Uterus (tissue), 4 donors: Measurements from ENCODE around the gene FN3K. TPM values are rescaled to one million over a fixed set of nuclear protein-coding genes. Genes with fewer than 3 reads are reported as not detected.
A peak's percentile ranks its signal among the peaks of the same experiment; 100 is the strongest.

ENCODE experiments used
- DNase-seq, 2 donors: peaks; one replicate each; pipeline ENCODE4 v3.0.0-alpha.2; 2019 to 2020
- H3K27ac ChIP-seq, 2 donors: fragments of 200-600 bp; sonication (generic); 1 replicate in 1 of 2; 2 replicates in 1 of 2; pipeline ENCODE4 v1.5.1; 2016 to 2018
- H3K27me3 ChIP-seq, 2 donors: fragments of 200-600 bp; sonication (generic); one replicate each; pipeline ENCODE4 v1.5.1; 2018 to 2019; ENCODE audit warnings: control low read depth in 1 of 2
- H3K36me3 ChIP-seq, 2 donors: fragments of 200-600 bp; sonication (generic); one replicate each; pipeline ENCODE4 v1.5.1; 2019; ENCODE audit warnings: control low read depth in 1 of 2
- H3K4me1 ChIP-seq, 2 donors: fragments of 200-600 bp; sonication (generic); one replicate each; pipeline ENCODE4 v1.5.1; 2018 to 2019; ENCODE audit warnings: control low read depth in 1 of 2
- H3K4me3 ChIP-seq, 2 donors: fragments of 200-600 bp; sonication (generic); 1 replicate in 1 of 2; 2 replicates in 1 of 2; pipeline ENCODE4 v1.5.1; 2018 to 2019; ENCODE audit warnings: mild to moderate bottlenecking in 1 of 2
- H3K9me3 ChIP-seq, 2 donors: fragments of 200-600 bp; sonication (generic); one replicate each; pipeline ENCODE4 v1.5.1; 2019; ENCODE audit warnings: control low read depth in 1 of 2
- POLR2A ChIP-seq, 2 donors: fragments of 450-650 bp; IDR thresholded peaks; one replicate each; pipeline ENCODE4 v1.6.1; 2016; ENCODE audit warnings: antibody characterized with exemption in 2 of 2, mild to moderate bottlenecking in 1 of 2, moderate library complexity in 1 of 2
- intact Hi-C: fragments of 100-400 bp; cut with DNase I; formaldehyde crosslinking; loops from one replicate; pipeline ENCODE4 v1.15.1; 2023; ENCODE audit warnings: low total_unique reads
- total RNA-seq, 4 donors: library from RNA; depleted of rRNA in 3 of 4; stranded (reverse); fragments of >200 nt in 3 of 4; gene quantifications; one replicate each; pipeline versions ENCODE4 v1.1.0 to v1.2.4, GENCODE V29; 2014 to 2023
- TF ChIP-seq, protein P1 (sequence below), 4 experiments: fragments of 200-600 bp in 2 of 4; fragments of 450-650 bp in 2 of 4; sonication (generic) in 2 of 4; IDR thresholded peaks; one replicate each; pipeline ENCODE4 v1.5.1; 2016 to 2019; ENCODE audit warnings: antibody characterized with exemption in 4 of 4, mild to moderate bottlenecking in 2 of 4, moderate library complexity in 1 of 4
- donor health status: DM: yes; HTN: yes; CAD: no.

Gene FN3K
- total RNA-seq, 4 donors from 2014 or later, result 1.8 to 26.3 (median 7.1) TPM

GRCh38 chr17:82709676-82710498 lies 25.5 kb upstream of the FN3K start:
- Histone ChIP-seq H3K4me3 (no peak overlapping the region), H3K36me3 (no peaks in the 10 kb centered on the region), H3K27me3 (no peaks in the 10 kb centered on the region), H3K9me3 (no peaks in the 10 kb centered on the region), H3K4me1 (no peaks in the 10 kb centered on the region), H3K27ac (no peak overlapping the region)
- TF ChIP-seq POLR2A (IDR thresholded peaks at IDR 0.05), result no peak
- TF ChIP-seq, protein P1, sequence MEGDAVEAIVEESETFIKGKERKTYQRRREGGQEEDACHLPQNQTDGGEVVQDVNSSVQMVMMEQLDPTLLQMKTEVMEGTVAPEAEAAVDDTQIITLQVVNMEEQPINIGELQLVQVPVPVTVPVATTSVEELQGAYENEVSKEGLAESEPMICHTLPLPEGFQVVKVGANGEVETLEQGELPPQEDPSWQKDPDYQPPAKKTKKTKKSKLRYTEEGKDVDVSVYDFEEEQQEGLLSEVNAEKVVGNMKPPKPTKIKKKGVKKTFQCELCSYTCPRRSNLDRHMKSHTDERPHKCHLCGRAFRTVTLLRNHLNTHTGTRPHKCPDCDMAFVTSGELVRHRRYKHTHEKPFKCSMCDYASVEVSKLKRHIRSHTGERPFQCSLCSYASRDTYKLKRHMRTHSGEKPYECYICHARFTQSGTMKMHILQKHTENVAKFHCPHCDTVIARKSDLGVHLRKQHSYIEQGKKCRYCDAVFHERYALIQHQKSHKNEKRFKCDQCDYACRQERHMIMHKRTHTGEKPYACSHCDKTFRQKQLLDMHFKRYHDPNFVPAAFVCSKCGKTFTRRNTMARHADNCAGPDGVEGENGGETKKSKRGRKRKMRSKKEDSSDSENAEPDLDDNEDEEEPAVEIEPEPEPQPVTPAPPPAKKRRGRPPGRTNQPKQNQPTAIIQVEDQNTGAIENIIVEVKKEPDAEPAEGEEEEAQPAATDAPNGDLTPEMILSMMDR (IDR thresholded peaks at IDR 0.05), result no peak
- DNase-seq, result no peak
- intact Hi-C loops, result no loop called here

DNA sequence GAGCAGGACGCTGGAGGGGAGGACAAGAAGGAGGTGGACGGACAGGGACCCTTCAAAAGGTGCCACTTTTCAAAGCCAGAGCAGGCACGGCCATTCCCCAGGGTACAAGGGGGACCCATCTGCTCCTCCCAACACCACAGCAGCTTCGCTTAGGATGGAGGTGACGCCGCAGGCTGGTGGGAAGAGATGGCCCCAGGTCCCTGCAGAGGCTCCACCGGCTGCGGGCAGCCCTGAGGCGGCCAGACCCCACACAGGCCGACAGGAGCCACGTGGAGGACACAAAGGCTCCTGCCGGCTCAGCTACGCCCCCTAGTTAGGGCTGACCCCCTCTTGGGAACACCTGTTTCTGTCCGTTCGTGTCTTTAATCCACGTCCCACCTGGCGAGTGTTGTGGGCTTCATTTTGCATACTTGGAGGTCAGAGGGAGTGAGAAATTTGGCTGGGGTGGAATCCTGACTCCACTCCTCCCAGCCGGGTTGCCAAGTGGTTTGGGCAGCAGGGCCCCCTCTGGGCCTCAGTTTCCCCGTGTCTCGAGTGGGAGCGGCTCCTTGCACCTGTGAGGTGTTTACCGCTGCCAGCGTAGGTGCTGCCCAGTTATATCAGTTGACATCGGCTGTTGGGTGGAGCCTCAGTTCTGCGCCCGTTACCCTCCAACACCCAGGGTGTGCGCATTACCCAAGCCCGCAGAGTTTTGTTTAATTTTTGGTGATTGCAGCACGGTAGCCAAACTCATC lies 24.7 kb upstream of the FN3K start:
- no peak for DNase-seq
- H3K27me3 ChIP-seq, result no peaks in the 10 kb centered on the region
- no peaks in the 10 kb centered on the region for H3K36me3 ChIP-seq
- H3K9me3 ChIP-seq, result no peaks in the 10 kb centered on the region
- TF ChIP-seq POLR2A (IDR thresholded peaks at IDR 0.05), result no peak
- TF ChIP-seq, protein P1 (IDR thresholded peaks at IDR 0.05), result no peak
- intact Hi-C loops, result no loop called here
- no peak overlapping the region for H3K27ac ChIP-seq
- H3K4me1 ChIP-seq, result no peaks in the 10 kb centered on the region
- H3K4me3 ChIP-seq, result no peak overlapping the region

GRCh38 chr17:82713071-82713723 lies 22.2 kb upstream of the FN3K start:
- DNase-seq, result no peak
- TF ChIP-seq, protein P1 (IDR thresholded peaks at IDR 0.05), result no peak
- TF ChIP-seq POLR2A (IDR thresholded peaks at IDR 0.05), result no peak
- intact Hi-C loops, result no loop called here

GRCh38 chr17:82716203-82717010 lies 19.0 kb upstream of the FN3K start, which contains the start of gene FN3KRP:
TSS of gene FN3KRP (plus strand) at chr17:82716706. CDS start at chr17:82716756, 50 bp downstream.
- Histone ChIP-seq H3K27ac (peak within 1 kb of the TSS; percentile 54 to 56), H3K9me3 (no peaks in the 10 kb centered on the region), H3K36me3 (no peaks in the 10 kb centered on the region), H3K27me3 (no peaks in the 10 kb centered on the region), H3K4me1 (peaks cover 0 to 6% of the 10 kb centered on the region in 2 donors), H3K4me3 (peak within 1 kb of the TSS; percentile 48 to 60)
- intact Hi-C loops, result no loop called here
- peak; percentile 91 to 96 for DNase-seq
- TF ChIP-seq, protein P1 (IDR thresholded peaks at IDR 0.05), result no peak
- peak in 1 of 2 donors; percentile 41 for TF ChIP-seq POLR2A (IDR thresholded peaks at IDR 0.05)

More at GRCh38 chr17:82713071-82713723, 22.2 kb upstream of the FN3K start:
- Histone ChIP-seq H3K4me1 (peaks cover 0 to 6% of the 10 kb centered on the region in 2 donors), H3K27ac (no peak overlapping the region), H3K36me3 (no peaks in the 10 kb centered on the region), H3K9me3 (no peaks in the 10 kb centered on the region), H3K4me3 (no peak overlapping the region), H3K27me3 (no peaks in the 10 kb centered on the region)
